IMR-90 (cell line): ENCODE measurements around the gene PSME3. TPM values are rescaled to one million over a fixed set of nuclear protein-coding genes. Genes with fewer than 3 reads are reported as not detected.

Source experiments
- ATAC-seq: fragments of 200-7000 bp; cut with Tn5 transposase; 2 replicates; pipeline ENCODE4 v1.9.1; 2020; ENCODE audit warnings: low read depth, mild to moderate bottlenecking, moderate library complexity
- BruUV-seq: library from RNA; stranded (reverse); fragments of 400-500 nt; replicated peaks from 2 replicates; lab custom pipeline; 2021; lab: Mats Ljungman, UMichigan
- CTCF ChIA-PET: fragments of 300-600 bp; formaldehyde crosslinking; extraction: SDS; loops from one replicate; lab custom pipeline; 2021; ENCODE audit warnings: antibody characterized with exemption; lab: Yijun Ruan, JAX
- POLR2A ChIA-PET: fragments of 300-600 bp; sonication (Branson Sonifier 250); formaldehyde crosslinking; loops from one replicate; lab custom pipeline; 2022; ENCODE audit warnings: antibody characterized with exemption; ENCODE audit not compliant: unreplicated experiment; lab: Charles Lee
- DNase-seq: peaks from one replicate; pipeline ENCODE4 v3.0.0; 2013
- H2AFZ ChIP-seq: replicated peaks from 2 replicates; pipeline ENCODE3; 2013; ENCODE audit warnings: low read length, mild to moderate bottlenecking; ENCODE audit not compliant: poor library complexity
- H2AK5ac ChIP-seq: 2 replicates; pipeline ENCODE4 v1.6.1; 2013; ENCODE audit warnings: low read depth, low read length, inconsistent platforms
- H2AK9ac ChIP-seq: replicated peaks from 2 replicates; pipeline ENCODE3; 2013; ENCODE audit warnings: mild to moderate bottlenecking, low read depth, low read length, moderate library complexity; ENCODE audit not compliant: poor library complexity
- H2BK120ac ChIP-seq: 2 replicates; pipeline ENCODE4 v1.6.1; 2013; ENCODE audit warnings: low read depth, low read length, inconsistent platforms
- H2BK15ac ChIP-seq: 3 replicates; pipeline ENCODE4 v1.6.1; 2013; ENCODE audit warnings: low read depth, low read length, inconsistent platforms
- H2BK20ac ChIP-seq: 2 replicates; pipeline ENCODE4 v1.6.1; 2013; ENCODE audit warnings: low read depth, mild to moderate bottlenecking, inconsistent platforms, low read length, moderate library complexity
- H2BK5ac ChIP-seq: 2 replicates; pipeline ENCODE4 v1.6.1; 2013; ENCODE audit warnings: mild to moderate bottlenecking, low read depth, low read length, inconsistent platforms; ENCODE audit not compliant: poor library complexity, severe bottlenecking
- H3K14ac ChIP-seq: replicated peaks from 2 replicates; pipeline ENCODE4 v1.6.1; 2013; ENCODE audit warnings: low read depth, low read length, inconsistent platforms
- H3K18ac ChIP-seq: 2 replicates; pipeline ENCODE4 v1.6.1; 2013; ENCODE audit warnings: low read depth, low read length, control low read depth
- H3K23ac ChIP-seq: 2 replicates; pipeline ENCODE4 v1.6.1; 2013; ENCODE audit warnings: low read depth, low read length, inconsistent platforms
- H3K27ac ChIP-seq: 2 replicates; pipeline ENCODE4 v1.5.1; 2013; ENCODE audit warnings: mild to moderate bottlenecking, control low read depth, low read length; ENCODE audit not compliant: insufficient read depth
- H3K27me3 ChIP-seq: 2 replicates; pipeline ENCODE4 v1.6.1; 2013; ENCODE audit warnings: low read length; ENCODE audit not compliant: control insufficient read depth, insufficient read depth
- H3K36me3 ChIP-seq: 2 replicates; pipeline ENCODE4 v1.6.1; 2013; ENCODE audit warnings: low read length, mixed read lengths; ENCODE audit not compliant: control insufficient read depth, insufficient read depth
- H3K4ac ChIP-seq: 2 replicates; pipeline ENCODE4 v1.6.1; 2013; ENCODE audit warnings: low read depth, low read length, inconsistent platforms
- H3K4me1 ChIP-seq: 2 replicates; pipeline ENCODE4 v1.6.1; 2013; ENCODE audit warnings: low read length, mixed read lengths; ENCODE audit not compliant: control insufficient read depth, insufficient read depth
- H3K4me2 ChIP-seq: 2 replicates; pipeline ENCODE4 v1.6.1; 2013; ENCODE audit warnings: low read depth, mild to moderate bottlenecking, control low read depth, low read length, moderate library complexity
- H3K4me3 ChIP-seq: 2 replicates; pipeline ENCODE4 v1.5.1; 2013; ENCODE audit warnings: low read depth, mild to moderate bottlenecking, control low read depth, low read length, moderate library complexity; ENCODE audit not compliant: insufficient read depth
- H3K56ac ChIP-seq: 2 replicates; pipeline ENCODE4 v1.6.1; 2013; ENCODE audit warnings: low read length, inconsistent platforms; ENCODE audit not compliant: insufficient read depth; ENCODE audit errors: extremely low read depth
- H3K79me1 ChIP-seq, 2 experiments: 2 replicates each; pipeline ENCODE4 v1.6.1; 2013; ENCODE audit warnings: low read length in 2 of 2, inconsistent platforms in 1 of 2, low read depth in 1 of 2
- H3K9ac ChIP-seq: 2 replicates; pipeline ENCODE4 v1.6.1; 2013; ENCODE audit warnings: low read depth, low read length, control low read depth
- H3K9me1 ChIP-seq: 2 replicates; pipeline ENCODE4 v1.6.1; 2013; ENCODE audit warnings: low read length, inconsistent platforms; ENCODE audit not compliant: insufficient read depth
- H3K9me3 ChIP-seq: 2 replicates; pipeline ENCODE4 v1.6.1; 2013; ENCODE audit warnings: low read length; ENCODE audit not compliant: control insufficient read depth, insufficient read depth
- H4K20me1 ChIP-seq: 2 replicates; pipeline ENCODE4 v1.6.1; 2013; ENCODE audit warnings: low read length, inconsistent platforms; ENCODE audit not compliant: insufficient read depth
- H4K5ac ChIP-seq: 2 replicates; pipeline ENCODE4 v1.6.1; 2013; ENCODE audit warnings: mild to moderate bottlenecking, low read depth, low read length, control low read depth
- H4K8ac ChIP-seq, 2 experiments: 2 replicates each; pipeline ENCODE4 v1.6.1; 2013; ENCODE audit warnings: low read depth in 2 of 2, low read length in 2 of 2, control low read depth in 1 of 2, inconsistent platforms in 1 of 2
- H4K91ac ChIP-seq: 2 replicates; pipeline ENCODE4 v1.6.1; 2013; ENCODE audit warnings: low read depth, low read length, inconsistent platforms; ENCODE audit not compliant: insufficient read depth
- POLR2A ChIP-seq: IDR thresholded peaks from 2 replicates; pipeline ENCODE4 v1.6.1; 2012; ENCODE audit warnings: mild to moderate bottlenecking, low read depth, low read length
- RAD21 ChIP-seq: IDR thresholded peaks from 2 replicates; pipeline ENCODE4 v1.6.1; 2012; ENCODE audit warnings: low read length, improper control_type of control experiment
- SMC3 ChIP-seq: fragments of 150-350 bp; IDR thresholded peaks from 2 replicates; pipeline ENCODE4 v1.6.1; 2016; ENCODE audit warnings: low read depth, mild to moderate bottlenecking, antibody characterized with exemption, low read length, moderate library complexity
- WGBS, 2 experiments: methylation state at CpG; one replicate each; pipeline versions ENCODE4 v1.1.5 to v1.1.7; 2013; ENCODE audit warnings: missing lambda C conversion rate in 2 of 2; ENCODE audit not compliant: insufficient read length in 1 of 2; ENCODE audit errors: extremely low coverage in 2 of 2; 5-methylcytosine and 5-hydroxymethylcytosine counted together
- dilution Hi-C: fragments of 300-500 bp; cut with HindIII; formaldehyde crosslinking; loops from one replicate; pipeline ENCODE4 v1.14.3; 2018; ENCODE audit warnings: low sequenced_read_pairs; ENCODE audit not compliant: unreplicated experiment
- in situ Hi-C: fragments of 300-500 bp; cut with MboI; formaldehyde crosslinking; loops from 3 replicates; pipeline ENCODE4 v1.14.3; 2019; ENCODE audit warnings: low sequenced_read_pairs, inconsistent platforms, mixed read lengths
- intact Hi-C: fragments of 100-400 bp; cut with micrococcal nuclease; formaldehyde crosslinking; loops from 2 replicates; pipeline ENCODE4 v1.10.0; 2022
- polyA plus RNA-seq, 3 experiments: library from polyadenylated mRNA; depleted of rRNA; stranded (reverse); fragments of >200 nt; gene quantifications; 2 replicates each; pipeline ENCODE4 v1.2.3, GENCODE V29; 2012; ENCODE audit warnings: low replicate concordance in 1 of 3
- total RNA-seq: library from RNA; depleted of rRNA; stranded (reverse); fragments of >200 nt; gene quantifications from 2 replicates; pipeline ENCODE4 v1.2.3, GENCODE V29; 2012

PSME3 gene
- total and polyA plus RNA-seq, 2 of the 4 experiments (the other 2 are of a cell fraction) = 72.4 to 100 TPM

GRCh38 chr17:42848093-42848492 is 14.9 kb downstream of the PSME3 start:
- dilution Hi-C loops = no loop called here
- Histone ChIP-seq H4K8ac (no peak overlapping the region), H3K9me3 (no peaks in the 10 kb centered on the region), H2AK5ac (no peak overlapping the region), H3K56ac (no peak overlapping the region), H3K23ac (no peak overlapping the region), H3K18ac (no peak overlapping the region), H3K4me2 (no peak overlapping the region), H3K14ac (no peak overlapping the region), H3K27me3 (peaks cover 3% of the 10 kb centered on the region), H4K20me1 (peaks cover 9% of the 10 kb centered on the region), H2AK9ac (no peak overlapping the region), H3K9ac (no peak overlapping the region), H2BK20ac (no peak overlapping the region), H2BK120ac (no peak overlapping the region), H3K4me3 (no peak overlapping the region), H3K4ac (no peak overlapping the region), H3K36me3 (peaks cover 24% of the 10 kb centered on the region), H4K91ac (no peak overlapping the region), H3K9me1 (peaks cover 8% of the 10 kb centered on the region; the same call in 1 of the 2 replicates), H2AFZ (no peak overlapping the region), H3K27ac (no peak overlapping the region), H3K79me1 (peaks cover 3 to 8% of the 10 kb centered on the region in 2 experiments; a peak in 2 of 4 replicates), H3K4me1 (peaks cover 4% of the 10 kb centered on the region; the same call in 1 of the 2 replicates), H4K5ac (no peak overlapping the region), H2BK15ac (no peak overlapping the region), H2BK5ac (no peak overlapping the region)
- no peak for ATAC-seq
- CTCF ChIA-PET = interaction anchor here (0.6 to 1.6 kb wide), 3 partner anchors 81 to 89 kb away, joined by 3 to 6 read pairs (median 5); partner anchors contain the start of gene RAMP2
- no peak for TF ChIP-seq POLR2A
- no peak for TF ChIP-seq SMC3
- TF ChIP-seq RAD21 = no peak
- POLR2A ChIA-PET = no interaction called here
- intact Hi-C loops = no loop called here
- no TSS peak for BruUV-seq
- WGBS, 2 experiments = 40% methylated on average over 1 of the region's 3 CpGs; no CpG with 5 or more reads in 1 of the 2 experiments
- no peak for DNase-seq
- in situ Hi-C loops = no loop called here
